HepG2 (cell line): Measurements from ENCODE around the gene TESK1. TPM values are rescaled to one million over a fixed set of nuclear protein-coding genes. Genes with fewer than 3 reads are reported as not detected.

ENCODE experiments used
- CEBPB ChIP-seq: IDR thresholded peaks from 2 replicates; pipeline ENCODE4 v1.6.1; 2011; ENCODE audit warnings: low read depth, low read length, improper control_type of control experiment, borderline replicate concordance
- EP300 ChIP-seq, 3 experiments: sonication (generic) in 1 of 3; formaldehyde crosslinking in 1 of 3; IDR thresholded peaks; 2 replicates each; pipeline versions ENCODE4 v1.5.1 to v1.6.1; 2011 to 2020; ENCODE audit warnings: low read depth in 2 of 3, low read length in 2 of 3, borderline replicate concordance in 1 of 3, improper control_type of control experiment in 1 of 3, mild to moderate bottlenecking in 1 of 3, missing genetic modification reagents in 1 of 3, moderate library complexity in 1 of 3
- GABPB1 ChIP-seq: IDR thresholded peaks from 2 replicates; pipeline ENCODE4 v1.6.1; 2016; ENCODE audit warnings: mild to moderate bottlenecking, missing genetic modification reagents, moderate library complexity, missing compliant biosample characterization
- HDAC1 ChIP-seq: sonication (generic); formaldehyde crosslinking; IDR thresholded peaks from 2 replicates; pipeline ENCODE4 v1.5.1; 2020; ENCODE audit warnings: mild to moderate bottlenecking, missing genetic modification reagents
- PAWR ChIP-seq: sonication (generic); formaldehyde crosslinking; IDR thresholded peaks from 2 replicates; pipeline ENCODE4 v1.4.0; 2020; ENCODE audit warnings: missing genetic modification reagents, mild to moderate bottlenecking, borderline replicate concordance
- POLR2AphosphoS5 ChIP-seq: IDR thresholded peaks from 2 replicates; pipeline ENCODE4 v1.6.1; 2012; ENCODE audit warnings: low read depth, low read length
- PRMT3 ChIP-seq: sonication (generic); formaldehyde crosslinking; IDR thresholded peaks from 2 replicates; pipeline ENCODE4 v1.8.1; 2022; ENCODE audit warnings: low read depth, mild to moderate bottlenecking, moderate library complexity, missing genetic modification reagents, borderline replicate concordance
- RAD21 ChIP-seq: fragments of 450-650 bp; formaldehyde crosslinking; IDR thresholded peaks from 2 replicates; pipeline ENCODE4 v1.5.0; 2020; ENCODE audit warnings: mild to moderate bottlenecking
- REXO4 ChIP-seq: sonication (generic); formaldehyde crosslinking; IDR thresholded peaks from 2 replicates; pipeline ENCODE4 v1.8.0; 2022; ENCODE audit warnings: missing genetic modification reagents, mild to moderate bottlenecking, borderline replicate concordance
- RFX5 ChIP-seq: IDR thresholded peaks from 2 replicates; pipeline ENCODE4 v1.6.1; 2011; ENCODE audit warnings: low read depth, low read length, improper control_type of control experiment
- SNAPC2 ChIP-seq: sonication (generic); formaldehyde crosslinking; IDR thresholded peaks from 2 replicates; pipeline ENCODE4 v1.8.1; 2022; ENCODE audit warnings: mild to moderate bottlenecking, missing genetic modification reagents
- WIZ ChIP-seq: sonication (generic); formaldehyde crosslinking; IDR thresholded peaks from 2 replicates; pipeline ENCODE4 v1.5.1; 2020; ENCODE audit warnings: mild to moderate bottlenecking, missing genetic modification reagents
- YEATS2 ChIP-seq: sonication (generic); formaldehyde crosslinking; IDR thresholded peaks from 2 replicates; pipeline ENCODE4 v1.4.0; 2020; ENCODE audit warnings: missing genetic modification reagents, borderline replicate concordance
- YEATS4 ChIP-seq: sonication (generic); formaldehyde crosslinking; IDR thresholded peaks from 2 replicates; pipeline ENCODE4 v1.4.0; 2020; ENCODE audit warnings: missing genetic modification reagents, borderline replicate concordance
- YY1 ChIP-seq: IDR thresholded peaks from 2 replicates; pipeline ENCODE4 v1.6.1; 2011; ENCODE audit warnings: low read length, low read depth, moderate library complexity, mild to moderate bottlenecking; ENCODE audit not compliant: insufficient read depth, insufficient replicate concordance
- ZFP1 ChIP-seq: IDR thresholded peaks from 2 replicates; pipeline ENCODE4 v1.6.1; 2016
- ZFY ChIP-seq: sonication (generic); formaldehyde crosslinking; IDR thresholded peaks from 2 replicates; pipeline ENCODE4 v1.4.0; 2020; ENCODE audit warnings: missing genetic modification reagents
- ZNF12 ChIP-seq: sonication (generic); formaldehyde crosslinking; IDR thresholded peaks from 2 replicates; pipeline ENCODE4 v1.5.0; 2020; ENCODE audit warnings: missing genetic modification reagents
- ZNF296 ChIP-seq: sonication (generic); formaldehyde crosslinking; conservative IDR thresholded peaks from 2 replicates; pipeline ENCODE4 v1.5.0; 2020; ENCODE audit warnings: mild to moderate bottlenecking, missing genetic modification reagents
- ZNF547 ChIP-seq: sonication (generic); formaldehyde crosslinking; IDR thresholded peaks from 2 replicates; pipeline ENCODE4 v1.5.1; 2020; ENCODE audit warnings: mild to moderate bottlenecking, missing genetic modification reagents
- ZNF780A ChIP-seq: sonication (generic); formaldehyde crosslinking; IDR thresholded peaks from 2 replicates; pipeline ENCODE4 v1.8.0; 2022; ENCODE audit warnings: mild to moderate bottlenecking, missing genetic modification reagents, moderate library complexity
- polyA plus RNA-seq, 8 experiments: library from polyadenylated mRNA; depleted of rRNA in 3 of 8; stranded (reverse) in 7 of 8; unstranded in 1 of 8; fragments of >200 nt; fragmentation: Illumina TruSeq in 4 of 8; extraction: Trizol in 4 of 8; gene quantifications; 2 replicates each; pipeline versions ENCODE4 v1.2.1 to v1.2.3, GENCODE V29; 2011 to 2016; ENCODE audit warnings: low read depth in 4 of 8, missing spikeins in 1 of 8, mixed read lengths in 1 of 8; ENCODE audit not compliant: insufficient read depth in 1 of 8
- total RNA-seq, 5 experiments: library from RNA; depleted of rRNA; stranded (reverse); fragments of >200 nt; fragmentation: Illumina TruSeq; extraction: Trizol; gene quantifications; 2 replicates each; pipeline ENCODE4 v1.2.3, GENCODE V29; 2016; ENCODE audit warnings: low read depth in 1 of 5
- TF ChIP-seq, protein P1 (sequence below): sonication (generic); formaldehyde crosslinking; IDR thresholded peaks from 2 replicates; pipeline ENCODE4 v1.5.1; 2020; ENCODE audit warnings: missing genetic modification reagents, mild to moderate bottlenecking, borderline replicate concordance
- TF ChIP-seq, protein P2 (sequence below): sonication (generic); formaldehyde crosslinking; IDR thresholded peaks from 2 replicates; pipeline ENCODE4 v1.5.0; 2020; ENCODE audit warnings: missing genetic modification reagents
- TF ChIP-seq, protein P3 (sequence below): IDR thresholded peaks from 2 replicates; pipeline ENCODE4 v1.6.1; 2016; ENCODE audit warnings: mild to moderate bottlenecking, missing biosample characterization, missing genetic modification reagents
- TF ChIP-seq, protein P4 (sequence below): sonication (generic); formaldehyde crosslinking; IDR thresholded peaks from 2 replicates; pipeline ENCODE4 v1.5.1; 2020; ENCODE audit warnings: mild to moderate bottlenecking, missing genetic modification reagents, moderate library complexity

TESK1 gene
- total and polyA plus RNA-seq, 2 of the 13 experiments (the other 11 are each of a cell fraction or from before 2014, with no cell fraction given), result 7.3 to 13.6 TPM

DNA sequence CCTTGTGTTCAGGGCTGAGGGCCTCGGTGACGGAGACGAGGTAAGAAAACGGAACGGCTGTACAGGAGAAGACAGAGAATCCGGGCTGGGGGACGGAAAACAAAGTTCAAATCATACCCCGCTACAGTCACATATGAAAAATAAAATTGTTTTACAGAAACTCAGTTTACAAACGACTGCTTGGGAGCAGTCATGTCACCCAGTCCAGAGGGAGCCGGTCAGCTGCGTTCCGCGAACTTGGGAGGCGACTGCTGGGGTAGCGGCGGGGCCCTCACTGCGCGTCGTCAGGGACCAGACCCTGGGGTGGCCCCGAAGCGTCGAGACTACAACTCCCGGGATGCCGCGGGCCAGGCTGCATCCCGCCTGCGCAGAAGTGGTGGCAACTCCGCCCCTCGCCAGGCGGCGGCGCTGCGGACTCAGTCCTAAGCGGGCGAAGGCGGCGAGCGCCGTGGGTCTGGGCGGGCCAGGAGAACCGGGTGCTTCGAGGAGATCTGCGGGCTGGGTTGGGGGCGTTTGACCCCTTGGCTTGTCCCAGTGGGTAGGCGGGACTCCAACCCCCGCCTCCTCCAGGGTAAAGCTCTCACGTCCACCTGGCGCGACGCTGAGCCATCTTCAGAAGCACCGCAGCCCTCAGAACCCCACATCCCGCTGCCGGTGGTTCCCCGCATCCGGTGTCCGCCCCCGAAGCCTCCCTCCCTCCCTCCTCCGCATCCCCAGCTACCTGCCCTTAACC, 41.6 kb downstream of the TESK1 start (continued):
- peak; percentile 93 for TF ChIP-seq RAD21 (CRISPR knock-in tag)
- peak; percentile 77 for TF ChIP-seq POLR2AphosphoS5
- TF ChIP-seq, protein P1, sequence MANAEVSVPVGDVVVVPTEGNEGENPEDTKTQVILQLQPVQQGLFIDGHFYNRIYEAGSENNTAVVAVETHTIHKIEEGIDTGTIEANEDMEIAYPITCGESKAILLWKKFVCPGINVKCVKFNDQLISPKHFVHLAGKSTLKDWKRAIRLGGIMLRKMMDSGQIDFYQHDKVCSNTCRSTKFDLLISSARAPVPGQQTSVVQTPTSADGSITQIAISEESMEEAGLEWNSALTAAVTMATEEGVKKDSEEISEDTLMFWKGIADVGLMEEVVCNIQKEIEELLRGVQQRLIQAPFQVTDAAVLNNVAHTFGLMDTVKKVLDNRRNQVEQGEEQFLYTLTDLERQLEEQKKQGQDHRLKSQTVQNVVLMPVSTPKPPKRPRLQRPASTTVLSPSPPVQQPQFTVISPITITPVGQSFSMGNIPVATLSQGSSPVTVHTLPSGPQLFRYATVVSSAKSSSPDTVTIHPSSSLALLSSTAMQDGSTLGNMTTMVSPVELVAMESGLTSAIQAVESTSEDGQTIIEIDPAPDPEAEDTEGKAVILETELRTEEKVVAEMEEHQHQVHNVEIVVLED (CRISPR knock-in tag), result peak; percentile 67; the same call in 1 of the 2 replicates
- TF ChIP-seq CEBPB, result no peak
- TF ChIP-seq YY1, result peak; percentile 60
- TF ChIP-seq PRMT3 (CRISPR knock-in tag), result no peak
- TF ChIP-seq, protein P2, sequence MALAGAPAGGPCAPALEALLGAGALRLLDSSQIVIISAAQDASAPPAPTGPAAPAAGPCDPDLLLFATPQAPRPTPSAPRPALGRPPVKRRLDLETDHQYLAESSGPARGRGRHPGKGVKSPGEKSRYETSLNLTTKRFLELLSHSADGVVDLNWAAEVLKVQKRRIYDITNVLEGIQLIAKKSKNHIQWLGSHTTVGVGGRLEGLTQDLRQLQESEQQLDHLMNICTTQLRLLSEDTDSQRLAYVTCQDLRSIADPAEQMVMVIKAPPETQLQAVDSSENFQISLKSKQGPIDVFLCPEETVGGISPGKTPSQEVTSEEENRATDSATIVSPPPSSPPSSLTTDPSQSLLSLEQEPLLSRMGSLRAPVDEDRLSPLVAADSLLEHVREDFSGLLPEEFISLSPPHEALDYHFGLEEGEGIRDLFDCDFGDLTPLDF (CRISPR knock-in tag), result peak; percentile 75
- TF ChIP-seq WIZ (CRISPR knock-in tag), result no peak; the same call in 1 of the 2 replicates
- peak; percentile 84; the same call in 1 of the 2 replicates for TF ChIP-seq SNAPC2 (CRISPR knock-in tag)
- peak; percentile 66 for TF ChIP-seq HDAC1 (CRISPR knock-in tag)
- peak; percentile 74; the same call in 1 of the 2 replicates for TF ChIP-seq YEATS2 (CRISPR knock-in tag)
- no peak; the same call in 1 of the 2 replicates for TF ChIP-seq ZNF12
- TF ChIP-seq GABPB1 (CRISPR knock-in tag), result peak; percentile 92
- peak; percentile 82 for TF ChIP-seq ZNF547 (CRISPR knock-in tag)
- TF ChIP-seq ZFP1 (CRISPR knock-in tag), result no peak
- TF ChIP-seq RFX5, result no peak
- TF ChIP-seq REXO4 (CRISPR knock-in tag), result no peak
- no peak for TF ChIP-seq ZNF296 (CRISPR knock-in tag)
- peak; percentile 75; the same call in 1 of the 2 replicates for TF ChIP-seq YEATS4 (CRISPR knock-in tag)
- TF ChIP-seq EP300 (IDR thresholded peaks at IDR 0.05; ENCODE audit: low read depth in 2 of 2, low read length in 2 of 2), result no peak
- no peak for TF ChIP-seq EP300 (CRISPR knock-in tag; IDR thresholded peaks at IDR 0.05; ENCODE audit: borderline replicate concordance)
- no peak for TF ChIP-seq ZNF780A (CRISPR knock-in tag)
- TF ChIP-seq PAWR, result no peak
- TF ChIP-seq, protein P3, sequence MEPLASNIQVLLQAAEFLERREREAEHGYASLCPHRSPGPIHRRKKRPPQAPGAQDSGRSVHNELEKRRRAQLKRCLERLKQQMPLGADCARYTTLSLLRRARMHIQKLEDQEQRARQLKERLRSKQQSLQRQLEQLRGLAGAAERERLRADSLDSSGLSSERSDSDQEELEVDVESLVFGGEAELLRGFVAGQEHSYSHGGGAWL, result peak; percentile 47; the same call in 1 of the 2 replicates
- peak; percentile 92 for TF ChIP-seq ZFY (CRISPR knock-in tag)
- TF ChIP-seq, protein P4, sequence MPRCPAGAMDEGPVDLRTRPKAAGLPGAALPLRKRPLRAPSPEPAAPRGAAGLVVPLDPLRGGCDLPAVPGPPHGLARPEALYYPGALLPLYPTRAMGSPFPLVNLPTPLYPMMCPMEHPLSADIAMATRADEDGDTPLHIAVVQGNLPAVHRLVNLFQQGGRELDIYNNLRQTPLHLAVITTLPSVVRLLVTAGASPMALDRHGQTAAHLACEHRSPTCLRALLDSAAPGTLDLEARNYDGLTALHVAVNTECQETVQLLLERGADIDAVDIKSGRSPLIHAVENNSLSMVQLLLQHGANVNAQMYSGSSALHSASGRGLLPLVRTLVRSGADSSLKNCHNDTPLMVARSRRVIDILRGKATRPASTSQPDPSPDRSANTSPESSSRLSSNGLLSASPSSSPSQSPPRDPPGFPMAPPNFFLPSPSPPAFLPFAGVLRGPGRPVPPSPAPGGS (CRISPR knock-in tag), result no peak
